Activated T-cell treated with anti-CD3 and anti-CD28 coated beads for 1 hour (primary cell): ENCODE measurements around the gene SWI5.
"Not testable (repeated sequence)": the region's sequence is repeated elsewhere in the genome, so short reads cannot be mapped to it uniquely, and the experiment has no call there.

Experiments
- DNase-seq: peaks from one replicate; pipeline ENCODE4 v3.0.0-alpha.2; 2020; ENCODE audit warnings: low read depth

SWI5 gene

DNA sequence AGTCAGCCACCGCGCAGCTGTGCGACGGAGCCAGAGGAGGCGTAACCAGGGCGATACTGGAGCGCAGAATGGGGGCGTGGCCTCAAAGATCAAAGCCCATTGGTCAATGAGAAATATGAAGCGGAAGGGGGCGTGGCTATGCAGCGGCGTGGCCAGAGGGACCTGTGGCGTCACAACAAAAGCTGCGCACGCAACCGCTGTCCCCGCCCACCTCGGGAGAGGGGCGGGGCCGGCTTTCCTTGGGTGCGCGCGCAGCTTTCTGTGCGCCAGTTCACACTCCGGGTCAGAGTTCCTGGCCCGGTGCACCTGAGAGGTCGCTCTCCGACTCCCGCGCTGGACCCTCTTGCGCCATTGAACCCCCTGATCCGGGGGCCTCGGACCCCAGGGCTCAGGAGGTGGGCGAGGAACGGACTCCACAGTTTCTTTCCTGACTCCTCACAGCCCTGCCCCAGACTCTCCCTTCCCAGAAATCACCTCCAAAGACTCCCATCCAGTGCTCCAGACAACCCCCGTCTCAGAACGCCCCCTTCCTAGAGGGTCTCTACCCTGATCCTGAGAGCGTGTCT lies at the start of gene SWI5:
TSS of gene SWI5 (plus strand) at position 269 of the 566 bp plus-strand sequence.
- peak; percentile 100 for DNase-seq

DNA sequence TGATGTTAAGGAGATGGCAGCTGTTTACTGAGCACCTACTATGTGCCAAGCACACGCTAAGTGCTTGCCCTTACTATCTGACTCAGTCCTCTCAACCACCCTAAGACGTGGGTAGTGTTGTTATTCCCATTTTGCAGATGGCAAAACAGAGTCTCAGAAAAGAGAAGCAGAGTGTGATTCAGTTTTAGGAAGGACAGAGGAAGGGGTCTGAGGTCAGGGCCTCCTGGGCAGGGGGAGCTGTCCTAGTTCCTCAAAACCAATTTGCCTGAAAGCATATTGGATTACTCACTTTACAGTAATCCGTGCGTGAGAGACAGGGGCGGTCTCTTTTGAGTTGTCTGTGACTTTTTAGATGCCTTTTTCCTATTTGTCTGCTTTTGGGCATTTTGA lies 49.7 kb upstream of the SWI5 start:
- DNase-seq, result no peak

DNA sequence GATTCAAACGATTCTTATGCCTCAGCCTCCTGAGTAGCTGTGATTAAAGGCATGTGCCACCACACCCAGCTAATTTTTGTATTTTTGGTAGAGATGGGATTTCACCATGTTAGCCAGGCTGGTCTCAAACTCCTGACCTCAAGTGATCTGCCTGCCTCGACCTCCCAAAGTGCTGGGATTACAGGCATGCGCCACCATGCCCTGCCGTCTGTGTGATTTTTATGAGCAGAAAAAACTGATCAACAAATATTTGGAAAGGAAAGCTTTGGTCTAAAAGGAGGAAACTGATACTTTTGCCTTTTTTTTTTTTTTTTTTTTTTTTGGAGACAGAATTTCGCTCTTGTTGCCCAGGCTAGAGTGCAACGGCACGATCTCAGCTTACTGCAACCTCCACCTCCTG lies 45.2 kb upstream of the SWI5 start:
- DNase-seq, result not testable (repeated sequence)

DNA sequence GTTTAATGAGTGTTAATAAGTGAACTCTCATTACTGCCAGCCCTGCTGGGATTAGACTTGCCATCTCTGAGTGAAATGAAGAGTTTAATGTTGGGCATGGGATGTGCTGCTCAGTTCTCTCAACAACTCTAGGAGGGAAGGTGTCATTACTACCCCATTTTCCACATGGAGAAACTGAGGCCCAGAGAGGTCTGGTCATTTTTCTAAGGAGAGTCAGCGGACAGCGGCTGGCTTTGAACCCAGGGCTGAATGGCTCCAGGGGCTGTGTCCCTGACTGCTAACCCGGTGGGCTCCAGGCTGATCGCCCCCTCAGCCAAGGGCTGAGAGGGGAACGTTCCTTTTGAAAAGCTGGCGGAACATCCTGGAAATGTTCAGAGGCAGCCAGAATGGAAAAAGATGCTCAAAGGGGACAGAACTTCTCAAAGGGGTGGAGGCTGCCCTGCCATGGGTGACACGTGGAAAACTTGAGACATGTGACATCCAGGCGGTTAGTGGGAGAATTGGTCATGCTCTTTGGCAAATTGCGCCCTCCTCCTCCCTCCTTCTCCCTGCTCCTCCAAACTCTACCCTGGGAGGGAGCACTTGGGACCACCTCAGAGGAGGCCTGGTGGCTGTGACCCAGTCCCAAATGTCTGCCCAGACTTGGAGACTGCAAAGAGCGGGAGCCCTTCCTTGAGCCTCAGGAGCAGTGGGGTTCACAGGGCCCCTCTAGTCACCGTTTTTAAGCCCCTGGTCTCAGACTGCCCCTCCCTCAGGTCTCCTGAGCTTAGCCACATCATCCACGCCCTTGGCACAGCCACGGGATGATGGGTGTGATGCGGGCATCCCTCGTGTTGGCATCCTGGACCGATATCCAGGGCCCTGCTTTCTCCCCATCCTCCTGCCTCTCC lies 44.2 kb upstream of the SWI5 start:
- DNase-seq, result no peak

DNA sequence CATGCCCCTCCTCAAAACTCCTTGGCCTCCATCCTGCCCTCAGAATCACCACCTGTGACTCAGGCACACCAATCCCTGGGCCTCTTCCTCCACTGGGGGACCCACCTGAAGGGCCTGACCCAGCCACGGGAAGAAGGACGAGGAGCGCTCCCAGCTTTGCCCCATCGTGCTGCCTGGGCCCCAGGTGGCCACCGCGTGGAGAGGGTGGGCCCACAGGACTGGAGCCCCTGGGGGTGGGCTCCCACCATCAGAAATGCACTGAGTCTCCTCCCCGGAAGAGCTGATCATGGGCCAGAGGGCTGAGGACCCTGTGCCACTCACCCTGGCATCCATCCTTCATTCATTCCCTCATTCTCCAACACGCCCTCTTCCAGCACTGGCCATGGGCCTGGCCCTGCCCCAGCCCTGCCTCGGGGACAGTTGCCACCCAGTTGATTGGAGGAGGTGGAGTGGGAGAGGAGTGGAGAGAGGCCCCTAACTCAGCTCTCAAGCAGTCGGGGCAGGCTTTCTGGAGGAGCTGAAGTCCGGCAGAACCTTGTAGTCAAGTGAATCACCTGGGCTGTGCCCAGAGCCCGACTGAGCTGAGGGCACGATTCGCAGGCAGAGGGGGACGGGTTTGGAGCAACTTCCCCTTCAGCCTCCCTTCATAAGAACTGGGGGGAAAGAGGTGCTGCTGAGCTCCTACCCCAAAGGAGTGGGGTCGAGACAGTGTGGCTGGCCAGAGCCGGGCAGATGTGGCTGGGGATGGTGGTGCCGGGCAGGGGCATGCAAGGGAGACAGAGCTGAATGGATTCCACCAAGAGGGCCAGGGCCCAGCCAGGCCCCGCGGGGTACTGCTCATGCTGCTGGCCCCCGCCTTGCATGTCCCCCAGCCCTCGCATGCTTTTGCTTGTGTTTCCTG lies 43.3 kb upstream of the SWI5 start:
- no peak for DNase-seq

DNA sequence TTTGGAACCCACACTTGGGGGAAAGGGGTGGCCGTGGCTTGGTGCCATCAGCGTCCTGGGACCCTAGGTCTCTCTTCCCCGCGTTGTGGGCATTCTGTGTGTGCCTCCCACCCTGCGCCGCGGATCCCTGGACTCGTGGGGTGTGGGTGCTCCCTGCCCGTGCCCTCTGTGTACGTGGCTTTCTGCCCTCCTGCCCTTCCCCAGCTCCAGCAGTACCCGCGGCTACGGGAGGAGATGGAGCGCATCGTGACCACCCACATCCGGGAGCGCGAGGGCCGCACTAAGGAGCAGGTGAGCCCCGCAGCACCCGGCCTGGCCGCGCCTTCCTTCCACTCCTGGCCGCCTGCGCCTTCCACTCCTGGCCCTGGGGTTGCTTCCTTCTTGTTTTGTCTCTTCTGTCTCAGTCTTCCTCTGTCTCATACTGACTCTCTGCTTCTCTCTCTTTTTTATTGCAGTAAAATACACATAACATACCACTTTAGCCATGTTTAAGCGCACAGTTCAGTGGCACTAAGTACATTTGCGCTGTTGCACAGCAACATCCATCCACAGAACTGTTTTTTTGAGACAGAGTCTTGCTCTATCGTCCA lies 42.2 kb upstream of the SWI5 start:
- DNase-seq, result no peak

DNA sequence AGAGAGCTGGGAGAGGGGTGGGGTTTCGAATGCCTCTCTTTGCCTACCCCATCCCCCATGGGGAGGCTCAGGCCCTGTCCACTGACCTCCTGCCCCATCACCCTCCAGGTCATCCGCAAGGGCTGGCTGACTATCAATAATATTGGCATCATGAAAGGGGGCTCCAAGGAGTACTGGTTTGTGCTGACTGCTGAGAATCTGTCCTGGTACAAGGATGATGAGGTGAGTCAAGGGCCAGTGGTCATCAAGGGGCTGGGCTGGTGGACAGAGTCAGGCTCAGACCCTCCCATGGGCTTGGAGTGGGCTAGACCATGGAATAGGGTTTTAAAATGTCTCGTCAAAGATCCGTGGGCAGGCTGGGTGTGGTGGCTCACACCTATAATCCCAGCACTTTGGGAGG lies 34.0 kb upstream of the SWI5 start:
- no peak for DNase-seq

DNA sequence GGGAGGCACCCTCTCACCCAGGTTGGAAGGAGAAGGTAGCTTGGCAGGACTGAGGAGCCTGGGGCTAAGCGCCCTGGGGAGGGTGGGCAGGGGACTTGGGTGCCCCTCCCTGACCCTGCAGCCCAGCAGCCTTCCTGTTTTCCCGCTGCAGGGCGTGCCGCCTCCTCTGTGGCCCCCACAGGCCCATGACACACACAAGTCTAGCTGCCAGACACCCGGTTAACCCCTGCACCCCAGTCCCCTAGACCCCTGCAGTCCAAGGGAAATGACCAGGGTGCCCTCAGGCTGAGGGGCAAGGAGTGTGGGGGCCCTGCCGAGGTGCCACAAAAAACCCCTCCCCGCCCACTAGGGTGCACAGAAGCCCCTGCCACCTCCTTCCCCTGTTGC lies 33.3 kb upstream of the SWI5 start:
- no peak for DNase-seq

DNA sequence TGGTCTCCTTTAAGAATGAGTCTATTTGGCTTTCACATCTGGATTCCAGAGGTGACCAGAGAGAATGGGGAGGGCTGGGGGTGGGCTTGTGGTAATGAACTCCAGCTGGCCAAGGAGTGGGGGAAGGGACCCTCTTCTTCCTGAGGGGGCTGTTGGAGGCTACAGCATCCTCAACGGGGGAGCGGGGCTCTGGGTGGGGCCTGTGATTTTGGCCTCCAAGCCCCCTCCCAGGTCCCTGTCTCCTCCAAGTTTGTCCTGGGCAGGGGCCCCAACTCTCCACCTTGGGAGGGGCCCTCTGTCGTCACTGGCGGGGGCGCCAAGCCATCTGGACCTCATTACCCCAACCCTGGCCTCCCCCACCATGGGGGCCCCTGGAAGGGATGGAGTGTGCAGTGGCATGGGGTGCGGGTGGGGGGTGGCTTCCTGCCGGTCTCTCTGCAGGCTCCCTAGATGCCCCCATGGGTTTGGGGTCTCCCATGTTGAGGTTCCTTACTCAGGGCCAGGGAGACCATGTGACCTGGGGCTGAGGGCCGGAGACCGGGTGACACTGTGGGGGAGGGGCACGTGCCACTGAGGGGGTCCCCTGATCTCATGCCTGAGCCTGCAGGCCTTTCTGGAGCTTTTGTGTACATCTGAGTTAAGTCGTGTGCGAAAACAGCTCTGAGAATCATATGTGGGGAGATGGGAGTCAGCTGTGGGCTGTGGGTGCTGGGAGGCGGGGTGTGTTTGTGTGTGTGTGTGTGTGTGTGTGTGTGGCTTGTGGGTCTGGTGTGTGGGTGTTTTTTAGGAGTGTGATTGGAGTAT lies 32.7 kb upstream of the SWI5 start:
- DNase-seq, result no peak

DNA sequence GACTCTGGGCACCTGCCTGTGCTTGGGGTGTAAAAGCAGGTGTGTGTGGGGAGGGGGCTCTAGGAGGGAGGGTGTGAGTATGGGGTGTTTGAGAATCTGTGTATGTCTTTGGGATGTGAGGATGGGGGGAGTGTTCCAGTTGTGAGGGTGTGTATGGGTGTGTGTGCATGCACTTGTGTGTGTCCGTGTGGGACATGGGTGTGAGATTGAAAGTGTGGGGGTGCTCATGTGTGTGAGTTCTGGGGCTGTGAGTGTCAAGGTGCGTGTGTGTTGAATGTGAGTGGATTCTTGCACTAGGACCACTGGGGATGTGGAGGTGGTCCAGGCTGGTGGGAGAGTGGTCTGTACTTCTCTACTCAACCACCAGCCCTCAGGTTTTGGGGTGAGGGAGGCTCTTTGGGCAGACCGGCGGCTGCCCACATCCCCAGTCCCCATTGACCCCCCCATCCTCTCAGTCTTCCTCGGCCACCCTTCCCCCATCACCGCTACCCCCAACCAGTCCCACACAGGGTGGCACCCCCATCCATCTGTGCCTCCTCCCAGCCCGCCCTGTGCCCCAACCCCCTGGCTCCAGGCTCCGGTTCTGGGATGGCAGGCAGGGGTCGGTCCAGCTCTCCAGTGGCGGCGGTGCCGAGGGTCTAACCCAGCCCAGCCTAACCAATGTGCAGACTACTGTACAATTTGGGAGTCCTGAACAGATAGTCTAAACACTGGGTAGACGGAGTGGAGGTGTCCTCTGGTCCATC lies 31.8 kb upstream of the SWI5 start:
- DNase-seq, result no peak

DNA sequence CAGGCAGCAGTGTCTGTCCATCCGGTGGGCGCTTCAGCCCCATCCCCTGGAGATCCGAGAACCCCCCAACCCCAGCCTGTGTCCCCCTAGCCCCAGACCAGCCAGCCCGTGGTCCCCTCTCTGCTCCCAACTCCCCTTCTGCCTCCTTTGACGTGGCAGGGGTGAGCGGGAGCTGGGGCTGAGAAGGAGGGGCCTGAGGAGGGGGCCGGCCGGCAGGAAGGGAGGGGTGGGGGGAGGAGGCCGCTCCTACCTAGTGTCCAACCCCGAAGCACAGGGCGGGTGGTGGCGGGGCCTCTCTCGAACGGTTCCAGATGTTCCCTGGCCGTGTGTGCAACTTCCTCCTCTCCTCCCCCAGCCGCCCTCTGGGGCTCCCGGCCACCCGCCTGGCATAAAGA lies 31.2 kb upstream of the SWI5 start:
- DNase-seq, result no peak

DNA sequence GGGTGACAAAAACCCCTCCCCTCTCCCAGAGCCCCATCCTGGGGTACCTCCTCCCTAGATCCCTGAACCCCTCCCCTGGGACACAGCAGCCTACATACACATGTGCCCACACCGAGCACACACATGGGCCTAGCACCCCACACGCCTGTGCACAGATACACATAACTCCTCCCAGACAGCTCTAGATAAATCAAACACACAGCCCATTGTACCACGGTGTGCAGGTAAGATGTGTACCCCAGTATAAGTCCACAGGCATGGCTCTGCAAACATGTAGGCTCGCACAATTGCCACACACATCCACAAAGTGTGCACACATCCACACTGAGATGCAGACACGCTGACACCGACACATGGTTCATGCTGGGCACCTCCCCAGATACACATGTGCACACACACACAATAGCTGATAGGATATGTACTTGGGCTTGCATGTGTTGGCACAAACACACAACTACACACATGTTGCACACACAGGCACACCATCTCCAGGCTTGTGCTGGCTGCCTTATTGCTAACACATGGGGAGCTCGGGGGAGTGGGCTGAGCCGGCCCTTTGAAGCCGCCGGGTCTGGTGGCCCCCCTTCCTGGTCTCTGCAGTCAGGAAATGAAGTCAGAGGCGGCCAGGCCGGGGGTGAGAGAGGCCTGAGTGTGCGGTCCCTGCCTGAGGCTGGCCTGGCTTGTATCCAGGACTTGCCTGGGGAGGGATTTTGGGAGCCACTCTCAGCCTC lies 30.5 kb upstream of the SWI5 start:
- DNase-seq, result no peak

DNA sequence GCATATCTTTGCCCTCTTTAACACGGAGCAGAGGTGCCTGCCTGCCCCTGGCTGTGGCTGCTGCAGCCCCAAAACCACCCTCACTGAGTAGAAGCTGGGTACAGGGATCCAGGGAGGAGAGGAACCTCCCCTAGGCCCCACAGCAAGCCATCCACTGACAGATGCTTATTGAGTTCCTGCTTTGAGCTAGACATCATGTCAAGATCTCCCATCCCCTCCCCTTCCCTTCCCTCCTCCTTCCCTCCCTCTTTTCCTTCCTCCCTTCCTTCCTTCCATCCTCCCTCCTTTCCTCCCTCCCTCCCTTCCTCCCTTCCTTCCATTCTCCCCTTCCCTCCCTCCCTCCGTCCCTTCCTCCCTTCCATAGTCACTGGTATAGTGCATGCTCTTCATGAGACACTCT lies 29.6 kb upstream of the SWI5 start:
- DNase-seq, result no peak

DNA sequence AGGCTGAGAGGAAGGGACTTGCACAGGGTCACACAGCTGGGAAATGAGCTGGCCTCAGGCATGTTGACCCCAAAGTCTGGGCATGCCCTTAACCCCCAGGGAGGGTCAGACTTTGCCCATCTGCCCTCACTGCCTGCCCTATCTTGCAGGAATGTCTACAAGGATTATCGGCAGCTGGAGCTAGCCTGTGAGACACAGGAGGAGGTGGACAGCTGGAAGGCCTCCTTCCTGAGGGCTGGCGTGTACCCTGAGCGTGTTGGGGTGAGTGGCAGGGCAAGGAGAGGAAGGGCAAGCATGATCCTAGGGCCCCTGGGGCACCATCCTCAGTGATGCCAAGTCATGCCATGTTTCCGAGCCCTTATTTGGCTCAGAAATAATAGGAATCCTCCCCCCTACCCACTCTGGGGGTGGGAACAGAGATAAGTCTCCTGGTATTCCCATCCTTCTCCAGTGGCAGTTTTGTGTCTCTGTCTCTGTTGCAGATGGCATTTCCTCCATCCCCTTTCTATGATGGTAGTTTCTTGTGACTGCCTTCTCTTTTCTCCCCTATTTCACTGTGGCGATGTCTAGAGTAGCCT lies 28.8 kb upstream of the SWI5 start:
- DNase-seq, result no peak

DNA sequence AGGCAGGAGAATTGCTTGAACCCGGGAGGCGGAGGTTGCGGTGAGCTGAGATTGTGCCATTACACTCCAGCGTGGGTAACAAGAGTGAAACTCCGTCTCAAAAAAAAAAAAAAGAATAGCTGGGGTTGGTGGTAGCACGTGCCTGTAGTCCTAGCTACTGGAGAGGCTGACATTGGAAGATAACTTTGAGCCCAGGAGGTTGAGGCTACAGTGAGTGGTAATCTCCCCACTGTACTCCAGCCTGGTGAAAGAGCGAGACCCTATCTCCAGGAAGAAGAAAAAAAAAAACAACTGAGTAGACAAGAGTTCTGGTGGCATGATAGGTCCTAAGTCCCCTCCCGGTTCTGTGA lies 26.5 kb upstream of the SWI5 start:
- no peak for DNase-seq

DNA sequence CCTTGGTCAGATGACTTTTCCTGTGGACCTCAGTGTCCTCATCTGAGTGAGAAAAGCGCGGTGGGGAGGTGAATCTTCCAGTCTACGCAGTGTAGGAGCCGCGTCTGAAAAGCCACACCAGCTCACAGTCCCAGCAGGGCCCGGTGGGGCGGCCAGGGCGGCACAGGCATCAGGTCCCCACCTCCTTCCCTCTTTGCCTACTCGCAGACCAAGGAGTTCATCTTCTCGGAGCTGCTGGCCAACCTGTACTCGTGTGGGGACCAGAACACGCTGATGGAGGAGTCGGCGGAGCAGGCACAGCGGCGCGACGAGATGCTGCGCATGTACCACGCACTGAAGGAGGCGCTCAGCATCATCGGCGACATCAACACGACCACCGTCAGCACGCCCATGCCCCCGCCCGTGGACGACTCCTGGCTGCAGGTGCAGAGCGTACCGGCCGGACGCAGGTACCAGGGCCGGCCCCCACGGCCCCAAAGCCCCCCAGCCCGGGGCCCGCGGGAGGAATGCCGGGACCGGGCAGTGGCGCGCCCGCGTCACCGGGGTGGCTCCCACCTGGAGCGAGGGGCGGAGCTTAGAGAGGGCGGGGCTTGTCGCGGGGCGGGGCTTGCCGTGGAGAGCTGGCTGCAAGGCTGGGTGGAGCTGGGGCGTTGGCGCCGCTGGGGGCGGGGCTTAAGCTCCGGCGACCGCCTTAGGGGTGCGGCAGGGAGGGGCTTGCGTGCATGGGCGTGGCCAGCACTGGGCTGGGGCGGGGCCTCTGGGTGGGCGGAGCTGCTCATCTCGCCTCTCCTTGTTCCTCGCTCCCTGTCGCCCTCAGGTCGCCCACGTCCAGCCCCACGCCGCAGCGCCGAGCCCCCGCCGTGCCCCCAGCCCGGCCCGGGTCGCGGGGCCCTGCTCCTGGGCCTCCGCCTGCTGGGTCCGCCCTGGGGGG lies 25.9 kb upstream of the SWI5 start:
- DNase-seq, result peak; percentile 99

DNA sequence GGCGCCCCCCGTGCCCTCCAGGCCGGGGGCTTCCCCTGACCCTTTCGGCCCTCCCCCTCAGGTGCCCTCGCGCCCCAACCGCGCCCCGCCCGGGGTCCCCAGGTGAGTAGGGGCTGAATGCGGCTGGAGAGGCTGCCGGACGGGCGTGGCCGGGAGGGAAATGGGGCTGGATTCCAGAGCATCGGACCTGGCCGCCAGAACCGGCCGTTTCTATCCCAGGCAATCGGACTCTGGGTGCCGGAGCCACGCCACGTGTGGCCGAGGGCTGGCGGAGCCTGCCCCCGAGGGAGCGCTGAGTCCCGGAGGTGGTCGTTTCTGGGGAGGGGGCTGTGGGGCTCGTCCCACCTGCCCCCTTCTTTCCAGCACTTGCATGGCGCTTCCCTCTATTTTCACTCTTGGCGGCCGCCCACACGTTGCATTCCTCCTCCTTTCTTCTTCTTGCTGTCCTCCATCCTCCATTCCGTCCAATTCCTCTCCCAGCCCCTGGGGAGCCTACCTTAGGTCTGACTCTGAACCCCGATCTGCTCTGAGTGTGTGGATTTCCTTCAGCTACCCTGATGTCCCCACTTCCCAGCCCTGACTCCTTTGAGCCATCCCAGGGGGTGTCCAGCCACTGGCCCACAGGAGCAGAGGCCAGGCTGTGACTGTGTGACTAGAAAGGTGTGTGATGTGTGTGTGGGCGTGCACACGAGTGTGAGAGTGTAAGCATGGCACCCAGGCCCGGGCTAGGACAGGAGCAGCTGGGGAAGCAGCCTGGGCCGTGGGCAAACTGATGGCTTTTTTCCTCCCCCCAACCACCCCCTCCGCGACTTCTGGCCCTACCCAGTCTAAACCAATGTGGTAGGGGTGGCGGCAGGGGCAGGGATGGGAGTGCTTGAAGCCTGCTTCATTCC lies 25.0 kb upstream of the SWI5 start:
- no peak for DNase-seq

DNA sequence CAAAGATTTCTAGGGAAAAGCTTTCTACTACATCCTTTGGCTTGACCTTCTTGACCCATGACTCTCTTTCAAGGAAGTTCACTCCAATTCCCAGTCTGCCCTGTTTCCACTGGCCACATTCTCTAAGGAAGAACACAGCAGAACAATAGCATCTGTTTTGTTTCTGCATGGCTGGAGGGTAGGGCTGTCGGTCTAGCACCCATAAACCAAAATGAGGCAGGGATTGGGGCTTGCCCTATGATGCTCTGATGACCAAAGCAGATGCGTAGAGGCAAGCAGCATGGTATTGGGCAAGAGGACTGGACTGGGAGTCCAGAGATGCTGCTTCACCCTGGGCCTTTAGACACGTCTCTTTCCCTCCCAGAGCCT lies 24.4 kb upstream of the SWI5 start:
- no peak for DNase-seq
